ENCODE results near the gene MYO15B.

MYO15B gene

DNA sequence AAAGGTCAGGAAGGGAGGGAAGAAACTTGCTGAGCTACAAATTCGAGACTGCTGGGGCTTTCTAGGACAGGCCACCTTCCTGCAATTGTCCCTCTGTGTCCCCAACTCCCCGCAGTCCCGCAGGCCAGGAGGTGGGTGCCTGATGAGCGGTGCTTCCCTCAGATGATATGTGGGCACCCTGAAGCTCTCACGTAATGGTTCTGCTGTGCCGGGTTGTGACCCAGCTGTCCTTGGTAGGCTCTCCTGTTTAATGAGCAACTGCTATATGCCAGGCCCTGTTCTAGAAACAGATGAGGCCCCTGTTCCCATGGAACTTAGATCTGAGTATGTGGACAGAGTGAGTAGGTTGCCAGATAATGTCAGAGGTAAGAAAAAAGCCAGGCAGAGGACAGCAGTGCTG, 22.0 kb upstream of the MYO15B start:
- TF ChIP-seq, protein P1, sequence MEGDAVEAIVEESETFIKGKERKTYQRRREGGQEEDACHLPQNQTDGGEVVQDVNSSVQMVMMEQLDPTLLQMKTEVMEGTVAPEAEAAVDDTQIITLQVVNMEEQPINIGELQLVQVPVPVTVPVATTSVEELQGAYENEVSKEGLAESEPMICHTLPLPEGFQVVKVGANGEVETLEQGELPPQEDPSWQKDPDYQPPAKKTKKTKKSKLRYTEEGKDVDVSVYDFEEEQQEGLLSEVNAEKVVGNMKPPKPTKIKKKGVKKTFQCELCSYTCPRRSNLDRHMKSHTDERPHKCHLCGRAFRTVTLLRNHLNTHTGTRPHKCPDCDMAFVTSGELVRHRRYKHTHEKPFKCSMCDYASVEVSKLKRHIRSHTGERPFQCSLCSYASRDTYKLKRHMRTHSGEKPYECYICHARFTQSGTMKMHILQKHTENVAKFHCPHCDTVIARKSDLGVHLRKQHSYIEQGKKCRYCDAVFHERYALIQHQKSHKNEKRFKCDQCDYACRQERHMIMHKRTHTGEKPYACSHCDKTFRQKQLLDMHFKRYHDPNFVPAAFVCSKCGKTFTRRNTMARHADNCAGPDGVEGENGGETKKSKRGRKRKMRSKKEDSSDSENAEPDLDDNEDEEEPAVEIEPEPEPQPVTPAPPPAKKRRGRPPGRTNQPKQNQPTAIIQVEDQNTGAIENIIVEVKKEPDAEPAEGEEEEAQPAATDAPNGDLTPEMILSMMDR (IDR thresholded peaks at IDR 0.05; ENCODE audit: low read length, missing control alignments): no peak
- no peak overlapping the region for H3K4me3 ChIP-seq (replicated peaks; ENCODE audit: low read depth, low read length)
- DNase-seq (ENCODE audit: low read depth): no peak

DNA sequence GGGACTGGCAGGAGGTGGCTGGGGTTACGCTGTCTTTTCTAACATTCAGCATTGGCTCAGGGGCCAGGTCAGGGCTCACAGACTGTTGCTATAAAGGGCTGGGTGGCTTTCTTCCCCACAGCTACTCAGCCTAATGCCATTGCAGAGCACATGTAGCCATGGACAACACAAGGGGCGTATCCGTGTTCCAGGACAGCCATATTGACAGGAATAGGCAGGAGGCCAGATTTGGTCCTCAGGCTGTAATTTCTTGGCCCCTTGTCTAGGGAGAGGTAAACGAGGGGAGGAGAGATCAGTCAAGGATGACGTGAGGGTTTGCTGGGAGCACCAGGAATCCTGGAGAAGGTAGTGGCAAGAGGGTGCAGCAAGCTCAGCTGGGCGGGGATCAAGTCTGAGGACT, 21.2 kb upstream of the MYO15B start:
- no peak overlapping the region for H3K4me3 ChIP-seq (replicated peaks; ENCODE audit: low read depth, low read length)
- TF ChIP-seq, protein P1 (IDR thresholded peaks at IDR 0.05; ENCODE audit: low read length, missing control alignments): no peak
- no peak for DNase-seq (ENCODE audit: low read depth)

DNA sequence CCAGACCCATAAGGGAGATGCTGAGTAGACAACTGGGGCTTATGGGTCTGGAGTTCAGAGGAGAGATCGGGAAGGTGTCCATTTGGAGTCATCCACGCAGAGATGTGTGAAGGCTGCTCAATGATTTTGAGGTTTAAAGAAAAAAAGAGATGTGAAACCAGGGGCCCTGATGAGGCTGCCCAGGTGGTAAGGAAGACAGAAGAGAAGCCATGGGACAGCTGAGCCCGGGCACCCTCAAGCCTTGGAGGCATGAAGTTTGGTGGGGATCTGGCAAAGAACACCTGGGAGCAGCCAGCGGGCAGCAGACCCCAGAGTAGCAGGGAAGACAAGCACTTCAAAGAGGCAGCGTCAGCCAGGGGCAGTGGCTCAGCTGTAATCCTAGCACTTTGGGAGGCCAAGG, 20.8 kb upstream of the MYO15B start:
- no peak for DNase-seq (ENCODE audit: low read depth)
- TF ChIP-seq, protein P1 (IDR thresholded peaks at IDR 0.05; ENCODE audit: low read length, missing control alignments): no peak
- no peak overlapping the region for H3K4me3 ChIP-seq (replicated peaks; ENCODE audit: low read depth, low read length)

DNA sequence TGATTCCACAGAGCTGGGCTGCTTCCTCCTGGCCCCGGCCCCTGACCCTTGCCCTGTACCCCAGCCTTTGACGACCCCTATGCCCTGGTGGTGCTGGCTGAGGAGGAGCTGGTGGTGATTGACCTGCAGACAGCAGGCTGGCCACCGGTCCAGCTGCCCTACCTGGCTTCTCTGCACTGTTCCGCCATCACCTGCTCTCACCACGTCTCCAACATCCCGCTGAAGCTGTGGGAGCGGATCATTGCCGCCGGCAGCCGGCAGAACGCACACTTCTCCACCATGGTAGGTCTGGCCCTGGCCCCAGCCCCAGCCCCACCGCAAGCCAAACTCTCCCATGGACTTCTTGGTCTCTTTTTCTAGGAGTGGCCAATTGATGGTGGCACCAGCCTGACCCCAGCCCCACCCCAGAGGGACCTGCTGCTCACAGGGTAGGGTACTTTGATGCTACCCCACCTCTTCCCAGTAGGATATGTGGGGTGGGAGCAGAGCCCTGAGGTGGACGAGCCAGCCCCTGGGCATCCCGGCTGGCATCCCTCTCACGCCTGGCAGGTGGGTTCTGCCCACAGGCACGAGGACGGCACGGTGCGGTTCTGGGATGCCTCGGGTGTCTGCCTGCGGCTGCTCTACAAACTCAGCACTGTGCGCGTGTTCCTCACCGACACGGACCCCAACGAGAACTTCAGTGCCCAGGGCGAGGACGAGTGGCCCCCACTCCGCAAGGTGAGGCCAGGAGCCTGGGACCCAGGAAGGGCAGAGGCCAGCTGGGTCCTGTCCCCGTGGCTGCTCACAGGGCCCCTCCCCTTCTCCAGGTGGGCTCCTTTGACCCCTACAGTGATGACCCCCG, 19.0 kb upstream of the MYO15B start:
- TF ChIP-seq, protein P1 (IDR thresholded peaks at IDR 0.05; ENCODE audit: low read length, missing control alignments): no peak
- DNase-seq (ENCODE audit: low read depth): no peak

DNA sequence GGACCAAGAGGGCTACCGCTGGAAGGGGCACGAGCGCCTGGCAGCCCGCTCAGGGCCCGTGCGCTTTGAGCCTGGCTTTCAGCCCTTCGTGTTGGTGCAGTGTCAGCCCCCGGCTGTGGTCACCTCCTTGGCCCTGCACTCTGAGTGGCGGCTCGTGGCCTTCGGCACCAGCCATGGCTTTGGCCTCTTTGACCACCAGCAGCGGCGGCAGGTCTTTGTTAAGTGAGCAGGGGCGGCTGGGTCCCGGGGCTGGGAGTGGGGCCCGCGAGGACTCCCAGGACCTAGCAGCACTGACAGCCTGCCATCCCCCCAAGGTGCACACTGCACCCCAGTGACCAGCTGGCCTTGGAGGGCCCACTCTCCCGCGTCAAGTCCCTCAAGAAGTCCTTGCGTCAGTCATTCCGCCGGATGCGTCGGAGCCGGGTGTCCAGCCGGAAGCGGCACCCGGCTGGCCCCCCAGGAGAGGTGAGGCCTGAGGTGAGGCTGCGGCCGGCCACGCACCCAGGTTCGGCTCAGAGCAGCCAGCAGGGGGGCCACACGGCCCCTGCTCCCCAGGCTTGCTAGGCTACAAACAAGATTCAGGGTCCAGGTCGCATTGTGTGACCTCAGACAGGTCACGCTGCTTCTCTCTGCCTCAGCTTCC, 17.4 kb upstream of the MYO15B start:
- TF ChIP-seq, protein P1 (IDR thresholded peaks at IDR 0.05; ENCODE audit: low read length, missing control alignments): no peak
- no peak for DNase-seq (ENCODE audit: low read depth)
- H3K4me3 ChIP-seq (replicated peaks; ENCODE audit: low read depth, low read length): no peak overlapping the region

More for the DNA sequence above, 19.0 kb upstream of the MYO15B start:
- H3K4me3 ChIP-seq (replicated peaks; ENCODE audit: low read depth, low read length): no peak overlapping the region

DNA sequence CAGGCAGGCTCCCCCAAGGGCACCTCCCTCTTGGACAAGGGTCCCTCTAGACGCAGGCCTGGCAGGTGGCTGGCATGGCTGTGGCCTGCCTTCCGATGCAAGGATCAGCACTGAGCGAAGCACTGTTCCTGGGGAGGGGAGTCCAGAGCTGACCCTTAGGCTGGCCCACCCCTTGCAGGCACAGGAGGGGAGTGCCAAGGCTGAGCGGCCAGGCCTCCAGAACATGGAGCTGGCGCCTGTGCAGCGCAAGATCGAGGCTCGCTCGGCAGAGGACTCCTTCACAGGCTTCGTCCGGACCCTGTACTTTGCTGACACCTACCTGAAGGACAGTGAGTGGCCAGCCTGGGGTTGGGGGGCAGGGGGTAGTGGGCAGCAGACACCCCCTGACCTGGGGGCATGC, 16.8 kb upstream of the MYO15B start:
- DNase-seq (ENCODE audit: low read depth): no peak
- no peak overlapping the region for H3K4me3 ChIP-seq (replicated peaks; ENCODE audit: low read depth, low read length)
- TF ChIP-seq, protein P1 (IDR thresholded peaks at IDR 0.05; ENCODE audit: low read length, missing control alignments): no peak

Measured in fibroblast of pulmonary artery (primary cell).